Measurements from ENCODE around the gene MRI1.
"Not testable (repeated sequence)": the region's sequence is repeated elsewhere in the genome, so short reads cannot be mapped to it uniquely, and the experiment has no call there.

Gene MRI1

DNA sequence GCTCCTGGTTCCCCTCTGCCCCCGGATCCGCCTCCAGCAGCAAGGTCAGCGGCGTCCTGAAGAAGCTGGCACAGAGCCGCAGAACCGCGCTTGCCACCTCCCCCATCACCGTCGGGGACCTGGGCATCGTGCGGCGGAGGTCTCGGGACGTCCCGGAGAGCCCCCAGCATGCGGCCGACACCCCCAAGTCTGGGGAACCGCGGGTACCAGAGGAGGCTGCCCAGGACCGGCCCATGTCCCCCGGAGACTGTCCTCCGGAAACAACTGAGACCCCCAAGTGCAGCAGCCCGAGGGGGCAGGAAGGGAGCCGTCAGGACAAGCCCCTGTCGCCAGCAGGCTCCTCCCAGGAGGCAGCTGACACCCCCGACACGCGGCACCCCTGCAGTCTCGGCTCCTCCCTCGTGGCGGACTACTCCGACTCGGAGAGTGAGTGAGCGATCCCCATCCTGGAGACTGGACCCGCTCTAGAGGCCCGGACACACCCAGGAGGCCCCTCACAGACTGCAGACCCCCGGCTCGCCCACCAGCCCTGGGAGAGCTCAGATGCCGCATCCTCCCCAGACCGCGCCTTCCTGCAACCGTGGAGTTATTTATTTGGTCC lies 1.6 kb upstream of the MRI1 start:
- DNase-seq = no peak

DNA sequence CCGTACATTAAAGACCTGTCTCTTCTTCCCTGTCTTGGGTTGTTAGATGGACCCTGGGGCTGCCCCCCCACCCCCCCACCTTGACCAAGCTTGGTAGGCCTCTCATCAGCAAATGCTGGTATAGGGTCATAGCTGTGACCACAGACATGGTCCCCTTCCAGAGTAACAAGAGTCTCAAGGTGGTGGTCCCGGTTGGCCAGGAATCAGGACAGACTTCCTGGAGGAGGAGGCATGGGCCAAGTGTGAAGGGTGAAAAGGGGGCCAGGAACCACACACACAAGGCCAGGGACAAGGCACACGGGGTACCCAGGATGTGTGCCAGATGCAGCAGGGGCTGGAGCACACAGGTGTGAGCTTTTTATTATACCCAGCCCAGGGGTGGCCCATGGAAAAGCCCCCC lies 1.1 kb upstream of the MRI1 start:
- DNase-seq = no peak

DNA sequence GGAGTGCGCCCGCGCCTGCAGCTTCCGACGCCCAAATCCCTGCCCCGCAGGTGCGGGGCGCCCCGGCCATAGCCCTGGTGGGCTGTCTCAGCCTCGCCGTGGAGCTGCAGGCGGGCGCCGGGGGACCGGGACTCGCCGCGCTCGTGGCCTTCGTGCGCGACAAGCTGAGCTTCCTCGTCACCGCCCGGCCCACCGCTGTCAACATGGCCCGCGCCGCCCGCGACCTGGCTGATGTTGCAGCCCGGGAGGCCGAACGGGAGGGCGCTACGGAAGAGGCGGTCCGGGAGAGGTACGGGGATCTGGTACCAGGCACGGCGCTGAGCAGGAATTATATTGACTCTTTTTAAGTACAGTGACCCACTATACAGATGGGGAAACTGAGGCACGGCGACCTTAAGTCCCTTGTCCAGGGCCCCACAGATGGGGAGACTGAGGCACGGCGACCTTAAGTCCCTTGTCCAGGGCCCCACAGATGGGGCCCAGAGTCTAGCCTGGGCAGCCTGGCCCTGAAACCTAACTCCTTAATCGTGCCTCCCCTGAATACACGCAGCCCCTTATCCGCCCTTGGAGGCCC lies 586 bp downstream of the MRI1 start:
- peak; percentile 34 for DNase-seq

DNA sequence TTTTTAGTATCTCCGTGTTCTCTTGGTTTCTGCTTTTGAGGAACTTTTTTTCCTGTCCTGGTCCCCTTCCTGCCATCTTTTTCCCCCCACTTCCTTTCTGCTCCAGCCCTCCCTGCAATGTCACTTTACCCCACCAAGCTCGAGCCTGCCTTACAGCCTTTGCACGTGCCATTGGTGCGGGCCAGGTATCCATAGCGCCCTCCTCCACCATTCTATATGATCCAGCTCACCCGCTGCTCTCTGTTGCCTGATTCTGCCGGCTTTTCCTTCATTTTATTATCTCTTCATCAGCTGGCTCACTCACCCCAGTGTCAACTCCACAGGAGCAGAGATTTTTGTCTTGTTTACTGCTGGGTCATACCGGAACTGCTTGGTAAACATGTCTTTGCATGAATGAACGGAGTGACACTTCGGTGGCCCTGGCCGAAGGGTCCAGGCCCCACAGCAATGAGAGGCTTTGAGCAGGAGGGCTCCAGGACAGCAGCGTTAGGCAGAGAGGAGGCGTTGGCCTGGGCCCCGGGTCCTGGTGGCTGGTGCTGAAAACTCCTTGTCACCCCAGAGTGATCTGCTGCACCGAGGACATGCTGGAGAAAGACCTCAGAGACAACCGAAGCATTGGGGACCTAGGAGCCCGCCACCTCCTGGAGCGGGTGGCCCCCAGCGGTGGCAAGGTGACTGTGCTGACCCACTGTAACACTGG lies 1.2 kb downstream of the MRI1 start:
- no peak for DNase-seq

DNA sequence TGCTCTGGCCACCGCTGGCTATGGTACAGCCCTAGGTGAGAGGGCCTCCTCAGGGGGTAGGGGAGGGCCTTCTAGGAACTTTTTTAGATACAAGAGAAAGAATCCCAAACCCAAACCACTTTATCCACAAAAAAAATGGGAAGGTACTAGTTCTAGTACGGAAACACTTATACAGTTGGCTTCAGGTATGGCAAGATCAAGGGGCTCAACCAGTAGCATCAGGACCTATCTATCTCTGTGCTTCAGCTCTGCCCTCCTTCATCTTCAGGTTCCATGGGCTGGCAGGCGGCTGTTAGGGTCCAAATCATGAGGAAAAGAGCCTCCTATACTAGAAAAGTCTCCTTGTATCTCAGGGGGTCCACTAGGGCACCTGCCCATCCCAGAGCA lies 1.8 kb downstream of the MRI1 start:
- no peak for DNase-seq

DNA sequence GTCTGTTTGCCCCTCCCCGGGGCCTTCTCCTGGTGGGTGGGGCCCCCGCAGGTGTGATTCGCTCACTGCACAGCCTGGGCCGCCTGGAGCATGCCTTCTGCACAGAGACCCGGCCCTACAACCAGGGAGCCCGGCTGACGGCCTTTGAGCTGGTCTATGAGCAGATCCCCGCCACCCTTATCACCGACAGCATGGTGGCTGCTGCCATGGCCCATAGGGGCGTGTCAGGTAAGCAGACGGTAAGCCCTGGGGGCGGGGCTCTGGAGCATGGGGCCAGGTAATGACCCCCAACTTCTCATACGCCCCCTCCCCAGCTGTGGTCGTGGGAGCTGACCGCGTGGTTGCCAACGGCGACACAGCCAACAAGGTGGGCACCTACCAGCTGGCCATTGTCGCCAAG lies 4.2 kb downstream of the MRI1 start:
- DNase-seq = no peak

DNA sequence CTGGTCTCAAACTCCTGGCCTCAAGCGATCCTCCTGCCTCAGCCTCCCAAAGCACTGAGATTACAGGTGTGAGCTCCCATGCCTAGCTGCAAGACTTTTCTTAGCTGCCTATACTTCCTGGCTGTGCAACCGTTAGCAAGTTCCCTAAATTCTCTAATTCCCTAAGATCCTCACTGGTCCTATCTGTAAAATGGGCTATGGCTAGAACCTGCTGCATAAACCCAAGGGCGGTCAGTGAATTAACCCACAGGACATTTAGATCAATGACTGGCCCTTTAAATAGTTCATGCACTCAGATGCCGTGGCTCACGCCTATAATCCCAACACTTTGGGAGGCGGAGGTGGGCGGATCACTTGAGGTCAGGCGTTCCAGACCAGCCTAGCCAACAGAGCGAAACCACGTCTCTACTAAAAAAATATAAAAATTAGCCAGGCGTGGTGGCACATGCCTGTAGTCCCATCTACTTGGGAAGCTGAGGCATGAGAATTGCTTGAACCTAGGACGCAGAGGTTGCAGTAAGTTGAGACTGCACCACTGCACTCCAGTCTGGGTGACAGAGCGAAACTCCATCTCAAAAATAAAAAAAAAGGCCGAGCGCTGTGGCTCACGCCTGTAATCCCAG lies 5.8 kb downstream of the MRI1 start:
- DNase-seq = no peak

DNA sequence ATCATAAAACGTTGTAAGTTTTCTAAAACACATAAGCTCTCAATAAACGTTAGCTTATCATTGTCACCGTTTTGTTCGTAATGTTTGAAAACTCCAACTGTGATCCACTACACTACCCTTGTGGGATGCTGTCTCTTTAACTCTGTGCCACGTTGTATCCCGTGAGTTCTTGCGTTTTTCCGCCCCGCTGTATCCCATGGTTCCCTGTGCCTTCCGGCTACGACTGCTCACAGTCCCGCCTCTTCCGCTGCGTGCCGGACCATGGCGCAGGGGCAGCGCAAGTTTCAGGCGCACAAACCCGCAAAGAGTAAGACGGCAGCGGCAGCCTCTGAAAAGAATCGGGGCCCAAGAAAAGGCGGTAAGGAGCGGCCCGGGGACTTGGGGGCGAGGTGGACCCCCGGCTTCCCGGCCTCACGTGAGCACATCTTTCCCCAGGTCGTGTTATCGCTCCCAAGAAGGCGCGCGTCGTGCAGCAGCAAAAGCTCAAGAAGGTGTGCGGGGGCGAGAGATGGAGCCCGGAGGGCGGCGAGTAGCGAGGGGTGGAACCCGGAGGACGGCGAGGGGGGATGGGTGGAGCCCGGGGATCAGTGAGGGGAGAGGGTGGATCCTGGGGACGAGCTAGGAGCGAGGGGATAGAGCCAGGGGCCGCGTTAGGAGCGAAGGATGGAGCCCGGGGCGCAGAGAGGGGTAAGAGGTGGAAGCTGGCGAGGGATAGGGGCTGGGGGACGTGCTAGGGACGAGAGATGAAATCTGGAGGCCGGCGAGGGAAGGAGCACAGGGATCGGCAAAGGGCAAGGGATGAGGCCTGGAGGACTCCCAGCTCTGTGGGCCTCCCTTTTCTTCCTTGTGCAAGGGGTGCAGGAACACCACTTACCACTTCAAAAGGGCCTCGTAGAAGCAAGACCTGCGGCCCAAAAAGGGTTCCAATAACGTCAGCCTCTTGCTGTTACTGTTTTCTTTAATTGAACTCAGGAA lies 10.2 kb downstream of the MRI1 start, which contains the start of gene C19orf53:
Gene C19orf53 (plus strand): TSS at position 240 of the 975 bp plus-strand sequence. CDS start 22 bp downstream, at position 262.
- peak; percentile 83 for DNase-seq

DNA sequence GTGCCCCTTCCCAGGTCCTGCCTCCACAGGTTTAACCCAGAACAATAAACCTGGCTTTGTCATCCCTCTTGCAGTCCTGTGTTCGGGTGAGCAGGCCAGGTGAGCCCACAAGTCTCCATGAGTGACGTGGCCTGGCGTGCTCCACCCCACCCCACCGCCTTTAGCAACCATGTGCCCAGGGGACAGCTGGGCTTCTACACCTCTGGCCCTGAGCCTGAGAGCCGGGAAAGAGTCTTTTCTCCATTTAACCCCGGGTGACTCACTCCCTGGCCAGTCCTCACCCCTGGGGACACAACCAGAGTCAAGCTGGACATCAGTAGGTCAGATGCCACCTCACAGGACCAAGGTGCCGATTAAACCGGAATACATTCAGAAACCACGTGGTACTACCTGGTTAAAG lies 14.1 kb downstream of the MRI1 start:
- no peak for DNase-seq

DNA sequence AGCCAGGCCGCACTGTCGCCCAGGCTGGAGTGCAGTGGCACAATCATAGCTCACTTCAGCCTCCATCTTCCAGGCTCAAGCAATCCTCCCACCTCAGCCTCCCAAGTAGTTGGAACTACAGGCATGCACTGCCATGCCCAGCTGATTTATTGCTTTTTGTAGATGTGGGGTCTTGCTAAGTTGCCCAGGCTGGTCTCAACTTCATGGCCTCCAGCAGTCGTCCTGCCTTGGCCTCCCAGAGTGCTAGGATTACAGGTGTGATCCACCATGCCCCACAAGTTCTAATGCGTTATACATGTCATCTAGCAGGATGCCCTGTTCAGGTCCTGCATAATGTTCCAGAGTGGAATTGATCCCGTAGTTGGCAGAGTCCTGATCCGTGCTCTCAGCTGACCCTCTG lies 14.5 kb downstream of the MRI1 start:
- no peak for DNase-seq

DNA sequence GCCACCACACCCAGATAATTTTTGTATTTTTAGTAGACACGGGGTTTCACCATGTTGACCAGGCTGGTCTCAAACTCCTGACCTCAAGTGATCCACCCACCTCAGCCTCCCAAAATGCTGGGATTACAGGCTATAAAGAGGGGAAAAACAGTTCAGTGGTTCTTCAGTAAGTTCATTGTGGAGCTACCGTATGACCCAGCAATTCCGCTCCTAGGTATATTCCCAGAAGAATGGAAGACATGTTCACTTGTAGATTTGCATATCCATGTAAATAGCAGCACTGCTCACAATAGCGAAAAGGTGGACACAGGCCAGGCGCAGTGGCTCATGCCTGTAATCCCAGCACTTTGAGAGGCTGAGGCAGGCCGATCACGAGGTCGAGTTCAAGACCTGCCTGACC lies 15.5 kb downstream of the MRI1 start:
- not testable (repeated sequence) for DNase-seq

DNA sequence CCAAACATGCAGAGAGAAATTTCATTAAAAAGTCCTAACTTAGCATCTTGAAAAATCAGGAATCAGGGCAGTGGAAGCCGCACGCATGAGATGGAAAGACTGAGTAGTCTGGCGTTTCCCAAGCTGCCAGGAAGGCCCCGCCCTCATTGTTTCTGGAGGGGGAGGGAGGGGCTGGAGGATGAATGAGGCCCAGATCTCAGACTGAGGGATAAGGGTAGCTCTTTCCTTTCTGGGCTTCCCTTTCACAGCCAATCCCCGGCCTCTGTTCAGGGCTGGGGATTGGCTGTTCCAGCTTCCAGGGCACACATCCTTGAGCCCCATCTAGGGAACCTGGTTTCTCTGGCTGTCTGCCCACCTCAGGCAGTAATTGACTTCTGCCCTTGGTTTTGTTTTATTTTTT lies 17.2 kb downstream of the MRI1 start:
- no peak for DNase-seq

DNA sequence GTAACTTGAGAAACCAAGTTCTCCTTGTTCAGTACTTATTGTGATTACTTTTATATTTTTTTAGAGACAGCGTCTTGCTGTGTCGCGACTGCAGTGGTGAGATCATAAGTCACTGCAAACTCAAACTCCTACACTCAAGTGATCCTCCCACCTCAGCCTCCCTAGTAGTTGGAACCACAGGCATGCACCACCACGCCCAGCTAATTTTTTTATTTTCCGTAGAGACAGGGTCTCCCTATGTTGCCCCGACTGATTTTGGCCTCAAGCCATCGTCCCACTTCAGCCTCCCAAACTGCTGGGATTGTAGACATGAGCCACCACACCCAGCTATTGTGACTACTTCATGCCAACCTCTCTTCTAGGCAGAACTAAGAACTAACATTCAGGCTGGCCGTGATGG lies 18.2 kb downstream of the MRI1 start:
- no peak for DNase-seq

DNA sequence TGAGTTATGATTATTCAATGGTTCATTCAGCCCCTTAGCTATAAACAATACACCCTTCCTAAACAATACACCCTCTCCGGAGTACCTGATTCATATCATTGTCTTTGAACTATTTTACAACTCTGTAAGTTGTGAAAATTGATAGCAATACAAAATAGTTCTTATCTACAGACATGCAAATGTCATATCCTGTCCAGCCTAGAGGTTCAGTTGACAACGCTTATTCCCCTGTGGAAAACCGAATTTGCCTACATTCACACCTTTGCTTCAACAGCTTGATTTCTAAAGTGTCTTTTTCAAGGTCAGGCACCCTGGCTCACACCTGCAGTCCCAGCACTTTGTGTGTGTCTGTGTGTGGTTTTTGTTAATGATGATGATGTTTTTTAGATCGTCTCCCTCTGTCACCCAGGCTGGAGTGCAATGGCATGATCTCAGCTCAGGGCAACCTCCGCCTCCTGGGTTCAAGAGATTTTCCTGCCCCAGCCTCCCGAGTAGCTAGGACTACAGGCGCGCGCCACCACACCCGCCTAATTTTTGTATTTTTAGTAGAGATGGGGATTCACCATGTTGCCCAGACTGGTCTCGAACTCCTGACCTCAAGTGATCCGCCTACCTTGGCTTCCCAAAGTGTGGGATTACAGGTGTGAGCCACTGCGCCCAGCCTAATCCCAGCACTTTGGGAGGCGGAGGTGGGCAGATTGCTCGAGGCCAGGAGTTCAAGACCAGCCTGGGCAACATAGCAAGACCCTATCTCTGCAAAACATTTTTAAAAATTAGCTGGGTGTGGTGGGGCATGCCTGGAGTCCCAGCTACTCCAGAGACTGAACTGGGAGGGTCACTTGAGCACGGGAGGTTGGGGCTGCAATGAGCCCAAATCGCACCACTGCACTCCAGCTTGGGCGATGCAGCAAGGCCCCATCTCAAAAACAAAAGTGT lies 19.5 kb downstream of the MRI1 start:
- no peak for DNase-seq

DNA sequence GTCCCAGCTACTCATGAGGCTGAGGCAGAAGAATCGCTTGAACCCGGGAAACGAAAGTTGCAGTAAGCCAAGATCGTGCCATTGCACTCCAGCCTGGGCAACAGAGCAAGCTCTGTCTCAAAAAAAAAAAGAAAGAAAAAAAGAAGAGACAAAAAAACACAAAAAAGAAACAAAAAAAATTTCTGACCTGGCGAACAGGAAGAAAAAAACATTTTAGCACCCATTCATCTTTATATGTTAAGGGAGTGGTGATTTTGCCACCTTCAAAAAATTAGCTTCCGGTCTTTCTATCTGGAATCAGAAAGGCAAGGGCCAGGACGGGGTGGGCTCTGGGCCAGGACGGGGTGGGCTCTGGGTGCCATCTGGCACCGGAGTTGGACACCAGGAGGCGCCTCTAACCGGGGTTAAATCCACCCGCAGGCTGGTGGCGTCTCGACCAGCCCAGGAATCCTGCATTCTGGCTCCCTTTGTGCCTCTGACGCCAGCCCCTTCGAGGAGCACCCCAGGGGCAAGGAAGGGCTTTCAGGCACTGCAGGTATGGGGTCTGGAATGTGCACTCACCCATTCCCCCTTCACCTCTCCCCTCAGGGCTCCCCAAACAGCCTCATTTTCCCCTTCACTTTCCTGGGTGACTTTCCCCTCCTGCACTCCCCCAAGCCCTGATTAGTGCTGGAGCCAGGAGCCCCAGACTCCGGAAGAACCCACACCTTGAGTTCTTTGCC lies 20.6 kb downstream of the MRI1 start:
- peak; percentile 71 for DNase-seq

DNA sequence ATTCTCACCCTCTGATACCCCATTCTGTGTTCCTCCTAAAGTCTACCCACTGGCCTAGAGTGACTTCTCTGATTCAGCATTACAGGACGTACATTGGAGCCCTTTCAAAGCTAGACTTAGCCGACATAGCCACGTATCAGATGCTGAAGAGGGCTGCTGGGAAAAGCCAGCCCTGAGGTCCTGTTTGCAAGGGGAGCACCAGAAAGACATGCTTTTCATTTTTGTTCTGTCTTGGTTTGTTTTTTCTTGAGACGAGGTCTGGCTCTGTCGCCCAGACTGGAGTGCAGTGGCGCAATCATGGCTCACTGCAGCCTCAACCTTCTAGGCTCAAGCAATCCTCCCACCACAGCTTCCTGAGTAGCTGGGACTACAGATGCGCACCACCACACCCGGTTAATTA lies 24.7 kb downstream of the MRI1 start:
- no peak for DNase-seq

DNA sequence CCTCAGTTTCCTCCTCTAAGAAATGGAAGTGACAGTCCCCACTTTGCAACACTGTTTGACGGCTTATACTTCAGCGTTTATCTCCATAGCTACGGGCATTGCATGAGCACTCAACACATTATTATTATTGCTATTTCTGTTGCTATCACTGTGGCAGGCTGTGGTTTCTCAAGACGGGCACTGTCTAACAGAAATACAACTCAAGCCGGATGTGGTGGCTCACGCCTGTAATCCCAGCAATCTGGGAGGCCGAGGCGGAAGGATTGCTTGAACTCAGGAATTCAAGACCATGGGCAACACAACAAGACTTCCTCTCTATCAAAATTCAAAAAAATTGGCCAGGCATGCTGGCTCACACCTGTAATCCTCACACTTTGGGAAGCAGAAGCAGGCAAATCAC lies 26.0 kb downstream of the MRI1 start:
- no peak for DNase-seq

DNA sequence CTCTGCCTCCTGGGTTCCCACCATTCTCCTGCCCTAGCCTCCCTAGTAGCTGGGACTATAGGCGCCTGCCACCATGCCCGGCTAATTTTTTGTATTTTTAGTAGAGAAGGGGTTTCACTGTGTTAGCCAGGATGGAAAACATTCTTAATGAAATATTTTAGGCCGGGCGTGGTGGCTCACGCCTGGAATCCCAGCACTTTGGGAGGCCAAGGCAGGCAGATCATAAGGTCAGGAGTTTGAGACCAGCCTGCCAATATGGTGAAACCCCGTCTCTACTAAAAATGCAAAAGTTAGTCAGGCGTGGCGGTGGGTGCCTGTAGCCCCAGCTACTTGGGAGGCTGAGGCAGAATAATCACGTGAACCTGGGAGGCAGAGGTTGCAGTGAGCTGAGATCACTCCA lies 29.0 kb downstream of the MRI1 start:
- not testable (repeated sequence) for DNase-seq

DNA sequence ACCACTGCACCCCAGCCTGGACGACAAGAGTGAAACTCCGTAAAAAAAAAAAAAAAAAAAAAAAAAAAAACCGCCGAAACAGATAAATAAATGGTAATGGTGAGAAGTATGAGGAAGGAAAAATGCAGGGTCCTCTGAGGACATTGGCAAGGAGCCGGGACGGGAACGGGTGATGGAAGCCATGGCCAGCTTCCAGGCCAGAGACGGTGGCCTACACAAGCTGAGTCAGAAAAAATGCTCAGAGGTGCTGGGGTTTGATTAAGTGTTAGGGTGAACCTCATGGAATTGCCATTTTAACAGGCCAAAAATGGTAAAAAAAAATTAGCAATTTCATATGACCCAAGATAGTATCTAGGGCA lies 30.1 kb downstream of the MRI1 start:
- no peak for DNase-seq

DNA sequence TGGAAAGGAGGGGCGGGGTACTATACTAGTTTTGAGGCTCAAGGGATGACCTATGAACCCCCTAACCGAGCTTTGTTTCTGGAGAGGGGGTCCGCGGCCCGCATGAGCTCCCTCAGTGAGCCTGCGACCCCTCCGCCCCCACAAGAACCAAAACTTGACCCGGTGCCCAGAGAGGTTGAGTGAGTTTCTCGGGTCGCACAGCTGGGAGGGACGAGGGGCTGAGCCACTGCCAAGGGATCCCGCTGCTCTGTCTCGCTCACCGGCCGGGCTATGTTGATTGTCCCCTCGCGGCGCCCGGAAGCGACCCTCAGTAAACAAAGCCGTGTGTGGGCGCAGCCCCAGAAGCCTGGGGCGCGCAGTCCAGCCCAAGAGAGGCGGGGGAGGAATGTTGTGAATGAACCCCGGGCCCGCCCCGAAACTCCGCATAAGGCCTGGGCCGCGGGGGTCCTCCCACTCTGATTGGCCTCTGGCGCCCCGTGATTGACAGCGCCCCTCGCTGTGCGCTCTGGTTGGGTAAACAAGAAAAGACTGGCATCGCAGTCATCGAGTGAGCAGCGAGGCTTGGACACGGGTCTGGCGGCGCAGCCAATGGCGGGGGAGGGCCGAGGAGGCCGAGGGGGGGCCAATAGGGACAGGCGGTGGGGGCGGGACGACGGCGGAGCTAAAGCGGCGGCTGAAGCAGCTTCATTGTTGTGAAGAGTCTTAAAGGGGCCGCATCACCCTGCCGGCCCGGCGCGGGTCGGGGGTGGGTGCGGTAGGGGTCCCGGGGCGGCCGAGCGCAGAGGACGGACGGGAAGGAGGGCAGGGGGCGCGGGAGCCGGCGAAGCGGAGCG lies 30.7 kb downstream of the MRI1 start, which contains the start of gene ZSWIM4:
Gene ZSWIM4 (plus strand): TSS at position 687 of the 833 bp plus-strand sequence. CDS start 206 bp downstream, outside the sequence.
- DNase-seq = peak; percentile 91

All from stimulated activated CD4-positive, alpha-beta T cell treated with anti-CD3 and anti-CD28 coated beads, Interleukin-12 subunit alpha, Interleukin-12 subunit beta, amount 100 ng/mL, for 4 hours (primary cell).